HG02623 (cell line): ENCODE results near the gene IRF2BP1.
"Not testable (repeated sequence)": the region's sequence is repeated elsewhere in the genome, so short reads cannot be mapped to it uniquely, and the experiment has no call there.

Experiments
- ATAC-seq: cut with Tn5 transposase; IDR thresholded peaks from one replicate; pipeline ENCODE4 v1.9.1; 2021; ENCODE audit warnings: moderate library complexity; ENCODE audit not compliant: unreplicated experiment

Gene IRF2BP1

GRCh38 chr19:45902651-45903625 lies 17.0 kb upstream of the IRF2BP1 start:
- ATAC-seq, result peak; percentile 81

GRCh38 chr19:45901912-45902650 lies 16.1 kb upstream of the IRF2BP1 start, which contains the start of gene MYPOP:
Gene MYPOP (minus strand): TSS chr19:45902613. CDS start chr19:45901773, 840 bp downstream.
- ATAC-seq, result no peak

GRCh38 chr19:45901432-45901911 lies 15.5 kb upstream of the IRF2BP1 start:
- no peak for ATAC-seq

GRCh38 chr19:45900738-45901431 lies 14.9 kb upstream of the IRF2BP1 start:
- no peak for ATAC-seq

- ATAC-seq, result no peak
Measured at GRCh38 chr19:45899919-45900589, 14.1 kb upstream of the IRF2BP1 start.

GRCh38 chr19:45899253-45899652 lies 13.3 kb upstream of the IRF2BP1 start:
- no peak for ATAC-seq

- ATAC-seq, result no peak
Measured at GRCh38 chr19:45897261-45897812, 11.4 kb upstream of the IRF2BP1 start.

GRCh38 chr19:45895983-45896599 lies 10.2 kb upstream of the IRF2BP1 start:
- not testable (repeated sequence) for ATAC-seq

- ATAC-seq, result no peak
Measured at GRCh38 chr19:45895519-45895972, 9.6 kb upstream of the IRF2BP1 start.

GRCh38 chr19:45890877-45891276 lies 4.9 kb upstream of the IRF2BP1 start:
- ATAC-seq, result no peak

- ATAC-seq, result no peak
Measured at GRCh38 chr19:45889210-45889885, 3.4 kb upstream of the IRF2BP1 start.

GRCh38 chr19:45887200-45887710 lies 1.3 kb upstream of the IRF2BP1 start:
- no peak for ATAC-seq

GRCh38 chr19:45886427-45887199 lies 672 bp upstream of the IRF2BP1 start:
- ATAC-seq, result peak; percentile 46

GRCh38 chr19:45884682-45885555 lies 1.0 kb downstream of the IRF2BP1 start:
- no peak for ATAC-seq

- no peak for ATAC-seq
Measured at GRCh38 chr19:45883881-45884681, 1.9 kb downstream of the IRF2BP1 start.

- ATAC-seq, result no peak
Measured at GRCh38 chr19:45883586-45883880, 2.4 kb downstream of the IRF2BP1 start.
